Mesenchymal stem cell (in vitro differentiated cells and primary cell): ENCODE data around the gene USP17L29.
"Not testable (repeated sequence)": the region's sequence is repeated elsewhere in the genome, so short reads cannot be mapped to it uniquely, and the experiment has no call there.

ENCODE experiments used
- DNase-seq: peaks from one replicate; pipeline ENCODE4 v3.0.0-alpha.2; 2013
- H2AFZ ChIP-seq: one replicate; pipeline ENCODE4 v1.6.1; 2013; ENCODE audit warnings: low read depth, mild to moderate bottlenecking, control low read depth, inconsistent platforms, low read length, moderate library complexity
- H2AK5ac ChIP-seq: 2 replicates; pipeline ENCODE4 v1.6.1; 2013; ENCODE audit warnings: low read length, moderate library complexity, mild to moderate bottlenecking, inconsistent platforms; ENCODE audit not compliant: severe bottlenecking
- H2BK120ac ChIP-seq: one replicate; pipeline ENCODE4 v1.6.1; 2013; ENCODE audit warnings: low read depth, mild to moderate bottlenecking, inconsistent platforms, low read length, moderate library complexity
- H2BK12ac ChIP-seq, 2 experiments: one replicate each; pipeline ENCODE4 v1.6.1; 2013; ENCODE audit warnings: inconsistent platforms in 2 of 2, low read length in 2 of 2, mild to moderate bottlenecking in 2 of 2, moderate library complexity in 2 of 2, control low read depth in 1 of 2
- H2BK15ac ChIP-seq: one replicate; pipeline ENCODE4 v1.6.1; 2013; ENCODE audit warnings: mild to moderate bottlenecking, low read depth, inconsistent platforms; ENCODE audit not compliant: poor library complexity, severe bottlenecking
- H2BK5ac ChIP-seq: 2 replicates; pipeline ENCODE4 v1.6.1; 2013; ENCODE audit warnings: low read depth, mild to moderate bottlenecking, low read length, control low read depth, inconsistent platforms; ENCODE audit not compliant: poor library complexity, severe bottlenecking
- H3K14ac ChIP-seq, 2 experiments: one replicate each; pipeline ENCODE4 v1.6.1; 2013; ENCODE audit warnings: inconsistent platforms in 2 of 2, low read length in 2 of 2, control low read depth in 1 of 2, mild to moderate bottlenecking in 1 of 2, moderate library complexity in 1 of 2
- H3K18ac ChIP-seq, 2 experiments: one replicate each; pipeline ENCODE4 v1.6.1; 2013; ENCODE audit warnings: inconsistent platforms in 2 of 2, low read length in 2 of 2, control low read depth in 1 of 2, low read depth in 1 of 2, mild to moderate bottlenecking in 1 of 2
- H3K23ac ChIP-seq, 2 experiments: one replicate each; pipeline ENCODE4 v1.6.1; 2013; ENCODE audit warnings: inconsistent platforms in 2 of 2, low read length in 2 of 2, mild to moderate bottlenecking in 2 of 2, moderate library complexity in 2 of 2, control low read depth in 1 of 2
- H3K27ac ChIP-seq: 2 replicates; pipeline ENCODE4 v1.5.1; 2013; ENCODE audit warnings: mild to moderate bottlenecking, moderate library complexity, low read length, control low read depth, inconsistent platforms; ENCODE audit not compliant: poor library complexity, severe bottlenecking
- H3K27me3 ChIP-seq, 2 experiments: 2 replicates each; pipeline versions ENCODE4 v1.6.1 to v1.7.0; 2013; ENCODE audit warnings: low read length in 2 of 2, mild to moderate bottlenecking in 2 of 2, moderate library complexity in 2 of 2, control low read depth in 1 of 2, inconsistent platforms in 1 of 2; ENCODE audit not compliant: control insufficient read depth in 1 of 2, insufficient read depth in 1 of 2
- H3K36me3 ChIP-seq, 2 experiments: 2 replicates each; pipeline versions ENCODE4 v1.6.1 to v1.7.0; 2013; ENCODE audit warnings: low read length in 2 of 2, control low read depth in 1 of 2, inconsistent platforms in 1 of 2, low read depth in 1 of 2, mild to moderate bottlenecking in 1 of 2; ENCODE audit not compliant: insufficient read depth in 2 of 2, control insufficient read depth in 1 of 2
- H3K4ac ChIP-seq, 2 experiments: one replicate each; pipeline ENCODE4 v1.6.1; 2013; ENCODE audit warnings: inconsistent platforms in 2 of 2, low read length in 2 of 2, mild to moderate bottlenecking in 2 of 2, moderate library complexity in 2 of 2, control low read depth in 1 of 2, low read depth in 1 of 2
- H3K4me1 ChIP-seq: 2 replicates; pipeline ENCODE4 v1.6.1; 2013; ENCODE audit warnings: low read depth, low read length, control low read depth; ENCODE audit not compliant: control insufficient read depth, insufficient read depth
- H3K4me2 ChIP-seq: 2 replicates; pipeline ENCODE4 v1.6.1; 2013; ENCODE audit warnings: low read length, mild to moderate bottlenecking, inconsistent platforms; ENCODE audit not compliant: poor library complexity, severe bottlenecking
- H3K4me3 ChIP-seq, 2 experiments: 2 replicates each; pipeline versions ENCODE4 v1.5.1 to v1.7.0; 2013; ENCODE audit warnings: low read length in 2 of 2, mild to moderate bottlenecking in 2 of 2, control low read depth in 1 of 2, low read depth in 1 of 2; ENCODE audit not compliant: insufficient read depth in 1 of 2
- H3K79me1 ChIP-seq: replicated peaks from 2 replicates; pipeline ENCODE4 v1.6.1; 2013; ENCODE audit warnings: mild to moderate bottlenecking, control low read depth, low read length, inconsistent platforms; ENCODE audit not compliant: poor library complexity, severe bottlenecking
- H3K9ac ChIP-seq: 2 replicates; pipeline ENCODE4 v1.7.0; 2013; ENCODE audit warnings: mild to moderate bottlenecking, low read length, moderate library complexity
- H3K9me3 ChIP-seq: 2 replicates; pipeline ENCODE4 v1.7.0; 2013; ENCODE audit warnings: mild to moderate bottlenecking, low read length; ENCODE audit not compliant: control insufficient read depth
- H4K8ac ChIP-seq: one replicate; pipeline ENCODE4 v1.6.1; 2013; ENCODE audit warnings: inconsistent platforms, mild to moderate bottlenecking, low read length, moderate library complexity
- H4K91ac ChIP-seq: one replicate; pipeline ENCODE4 v1.6.1; 2013; ENCODE audit warnings: mild to moderate bottlenecking, low read length, inconsistent platforms
- WGBS: methylation state at CpG from one replicate; pipeline ENCODE4 v1.1.7; 2013; ENCODE audit warnings: mixed read lengths; 5-methylcytosine and 5-hydroxymethylcytosine counted together

Gene USP17L29

GRCh38 chr4:9334358-9334757 lies 19.1 kb upstream of the USP17L29 start, which contains the start of gene USP17L26:
TSS of gene USP17L26 (plus strand) at chr4:9334658. CDS start at chr4:9334658, 0 bp downstream.
- H3K4me2 ChIP-seq, H3K23ac ChIP-seq, H2BK120ac ChIP-seq, H3K79me1 ChIP-seq, H3K4ac ChIP-seq, H2BK5ac ChIP-seq, H3K36me3 ChIP-seq, H3K9ac ChIP-seq, H2BK15ac ChIP-seq, H4K8ac ChIP-seq, H3K14ac ChIP-seq, H3K27me3 ChIP-seq, H3K4me3 ChIP-seq, H3K27ac ChIP-seq, DNase-seq, H3K4me1 ChIP-seq, H3K18ac ChIP-seq, H2AFZ ChIP-seq, H3K9me3 ChIP-seq, H2BK12ac ChIP-seq, H2AK5ac ChIP-seq, H4K91ac ChIP-seq: not testable (repeated sequence)
- no CpG with 5 or more reads among the region's 15 CpGs for WGBS

DNA sequence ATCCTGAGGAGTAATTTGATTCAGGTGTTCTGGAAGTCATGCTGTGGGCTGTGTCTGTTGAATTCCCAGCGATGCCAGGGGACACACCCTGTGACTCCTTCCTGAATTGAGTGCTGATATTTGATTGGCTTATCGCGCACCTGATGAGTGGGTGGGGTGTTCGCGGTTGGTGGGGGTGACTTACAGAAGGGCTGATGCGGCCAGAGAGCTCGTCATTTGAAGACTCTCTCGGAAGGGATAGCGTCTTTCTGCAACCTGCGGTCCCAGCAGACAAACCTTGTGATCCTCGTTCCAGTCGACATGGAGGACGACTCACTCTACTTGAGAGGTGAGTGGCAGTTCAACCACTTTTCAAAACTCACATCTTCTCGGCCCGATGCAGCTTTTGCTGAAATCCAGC lies 14.3 kb upstream of the USP17L29 start, which contains the start of gene USP17L5:
USP17L5 (plus strand) TSS at position 301 of the 400 bp plus-strand sequence; CDS start at position 301, 0 bp downstream.
- H3K18ac ChIP-seq, H3K9me3 ChIP-seq, H2BK120ac ChIP-seq, H3K4ac ChIP-seq, H4K91ac ChIP-seq, H3K4me3 ChIP-seq, H3K4me2 ChIP-seq, H3K9ac ChIP-seq, H3K36me3 ChIP-seq, H3K79me1 ChIP-seq, H3K27me3 ChIP-seq, H3K23ac ChIP-seq, H3K4me1 ChIP-seq, H2AFZ ChIP-seq, DNase-seq, H3K14ac ChIP-seq, H2AK5ac ChIP-seq, H2BK5ac ChIP-seq, H2BK15ac ChIP-seq, H3K27ac ChIP-seq, H4K8ac ChIP-seq, H2BK12ac ChIP-seq: not testable (repeated sequence)
- no CpG with 5 or more reads among the region's 15 CpGs for WGBS

- not testable (repeated sequence) for H2BK12ac ChIP-seq, DNase-seq
- WGBS = no CpG with 5 or more reads among the region's 15 CpGs
Measured at GRCh38 chr4:9343848-9344247, 9.6 kb upstream of the USP17L29 start, which contains the start of gene USP17L27. TSS of gene USP17L27 (plus strand) at chr4:9344148. CDS start at chr4:9344148, 0 bp downstream.

GRCh38 chr4:9348593-9348992 lies 4.8 kb upstream of the USP17L29 start, which contains the start of gene USP17L28:
TSS of gene USP17L28 (plus strand) at chr4:9348893. CDS start at chr4:9348893, 0 bp downstream.
- not testable (repeated sequence) for H3K36me3 ChIP-seq, H3K18ac ChIP-seq, H3K4me2 ChIP-seq, H3K4me1 ChIP-seq, H2AK5ac ChIP-seq, H4K91ac ChIP-seq, H4K8ac ChIP-seq, H2BK120ac ChIP-seq, H2BK5ac ChIP-seq, H2AFZ ChIP-seq, H3K27me3 ChIP-seq, H3K9ac ChIP-seq, H3K23ac ChIP-seq, H3K27ac ChIP-seq, H2BK12ac ChIP-seq, DNase-seq, H3K4me3 ChIP-seq, H3K9me3 ChIP-seq, H3K4ac ChIP-seq, H3K79me1 ChIP-seq, H3K14ac ChIP-seq, H2BK15ac ChIP-seq
- WGBS = no CpG with 5 or more reads among the region's 15 CpGs

More at GRCh38 chr4:9343848-9344247, 9.6 kb upstream of the USP17L29 start, which contains the start of gene USP17L27:
- H3K4ac ChIP-seq, H3K23ac ChIP-seq, H3K4me3 ChIP-seq, H2BK5ac ChIP-seq, H4K91ac ChIP-seq, H2AFZ ChIP-seq, H3K18ac ChIP-seq, H3K79me1 ChIP-seq, H3K9ac ChIP-seq, H3K9me3 ChIP-seq, H3K4me2 ChIP-seq, H3K14ac ChIP-seq, H3K27me3 ChIP-seq, H2BK120ac ChIP-seq, H3K36me3 ChIP-seq, H3K4me1 ChIP-seq, H3K27ac ChIP-seq, H4K8ac ChIP-seq, H2BK15ac ChIP-seq, H2AK5ac ChIP-seq: not testable (repeated sequence)
